Skeletal muscle satellite cell (primary cell): ENCODE measurements around the gene ABCD1.

ENCODE experiments used
- H3K27me3 ChIP-seq: 2 replicates; pipeline ENCODE4 v1.7.0; 2013; ENCODE audit warnings: low read length; ENCODE audit not compliant: control insufficient read depth, insufficient read depth
- H3K36me3 ChIP-seq: 2 replicates; pipeline ENCODE4 v1.7.0; 2013; ENCODE audit warnings: mild to moderate bottlenecking, control low read depth, low read length; ENCODE audit not compliant: insufficient read depth
- H3K4me1 ChIP-seq: 2 replicates; pipeline ENCODE4 v1.7.0; 2013; ENCODE audit warnings: low read length; ENCODE audit not compliant: control insufficient read depth, insufficient read depth
- H3K4me2 ChIP-seq: 2 replicates; pipeline ENCODE4 v1.7.0; 2013; ENCODE audit warnings: mild to moderate bottlenecking, low read length
- H3K4me3 ChIP-seq: 2 replicates; pipeline ENCODE4 v1.7.0; 2013; ENCODE audit warnings: low read length
- H3K9ac ChIP-seq: 2 replicates; pipeline ENCODE4 v1.7.0; 2013; ENCODE audit warnings: mild to moderate bottlenecking, low read depth, low read length, moderate library complexity
- H3K9me3 ChIP-seq: replicated peaks from 2 replicates; pipeline ENCODE4 v1.7.0; 2013; ENCODE audit warnings: mild to moderate bottlenecking, control low read depth, low read length

The ABCD1 gene

GRCh38 chrX:153775293-153776119 is 50.9 kb downstream of the ABCD1 start:
- H3K4me3 ChIP-seq: no peak overlapping the region
- peaks cover 3% of the 10 kb centered on the region for H3K4me1 ChIP-seq
- H3K4me2 ChIP-seq: no peak overlapping the region
- H3K9me3 ChIP-seq: no peaks in the 10 kb centered on the region
- no peak overlapping the region for H3K9ac ChIP-seq
- H3K27me3 ChIP-seq: no peaks in the 10 kb centered on the region
- H3K36me3 ChIP-seq: no peaks in the 10 kb centered on the region

GRCh38 chrX:153776120-153776599 is 51.5 kb downstream of the ABCD1 start:
- H3K4me2 ChIP-seq: no peak overlapping the region
- peaks cover 10% of the 10 kb centered on the region for H3K4me1 ChIP-seq
- no peak overlapping the region for H3K4me3 ChIP-seq
- H3K9me3 ChIP-seq: no peaks in the 10 kb centered on the region
- H3K36me3 ChIP-seq: no peaks in the 10 kb centered on the region
- no peaks in the 10 kb centered on the region for H3K27me3 ChIP-seq
- H3K9ac ChIP-seq: no peak overlapping the region

- no peaks in the 10 kb centered on the region for H3K9me3 ChIP-seq
- H3K27me3 ChIP-seq: no peaks in the 10 kb centered on the region
- H3K9ac ChIP-seq: no peak overlapping the region
- peaks cover 13% of the 10 kb centered on the region for H3K4me1 ChIP-seq
- no peak overlapping the region for H3K4me2 ChIP-seq
- no peaks in the 10 kb centered on the region for H3K36me3 ChIP-seq
- H3K4me3 ChIP-seq: no peak overlapping the region
Observed at GRCh38 chrX:153776611-153777045, 52.0 kb downstream of the ABCD1 start.

- Histone ChIP-seq H3K36me3 (no peaks in the 10 kb centered on the region), H3K9ac (no peak overlapping the region), H3K27me3 (no peaks in the 10 kb centered on the region), H3K9me3 (no peaks in the 10 kb centered on the region), H3K4me1 (peaks cover 22% of the 10 kb centered on the region), H3K4me2 (no peak overlapping the region), H3K4me3 (no peak overlapping the region)
Observed at GRCh38 chrX:153777261-153778090, 52.8 kb downstream of the ABCD1 start.

GRCh38 chrX:153778181-153778580 is 53.5 kb downstream of the ABCD1 start:
- H3K27me3 ChIP-seq: no peaks in the 10 kb centered on the region
- H3K36me3 ChIP-seq: no peaks in the 10 kb centered on the region
- no peak overlapping the region for H3K4me2 ChIP-seq
- H3K9ac ChIP-seq: no peak overlapping the region
- no peak overlapping the region for H3K4me3 ChIP-seq
- H3K9me3 ChIP-seq: no peaks in the 10 kb centered on the region
- H3K4me1 ChIP-seq: peaks cover 22% of the 10 kb centered on the region

GRCh38 chrX:153778684-153779101 is 54.0 kb downstream of the ABCD1 start:
- H3K9ac ChIP-seq: no peak overlapping the region
- H3K27me3 ChIP-seq: no peaks in the 10 kb centered on the region
- H3K9me3 ChIP-seq: no peaks in the 10 kb centered on the region
- peaks cover 22% of the 10 kb centered on the region for H3K4me1 ChIP-seq
- H3K4me2 ChIP-seq: no peak overlapping the region
- no peak overlapping the region for H3K4me3 ChIP-seq
- no peaks in the 10 kb centered on the region for H3K36me3 ChIP-seq

GRCh38 chrX:153779891-153780677 is 55.4 kb downstream of the ABCD1 start:
- peaks cover 22% of the 10 kb centered on the region for H3K4me1 ChIP-seq
- H3K4me3 ChIP-seq: no peak overlapping the region
- H3K36me3 ChIP-seq: no peaks in the 10 kb centered on the region
- H3K9ac ChIP-seq: no peak overlapping the region
- H3K9me3 ChIP-seq: no peaks in the 10 kb centered on the region
- H3K27me3 ChIP-seq: no peaks in the 10 kb centered on the region
- H3K4me2 ChIP-seq: no peak overlapping the region

GRCh38 chrX:153780678-153781427 is 56.2 kb downstream of the ABCD1 start, which contains the start of gene SRPK3:
SRPK3 (plus strand) TSS chrX:153781041; CDS start chrX:153781087, 46 bp downstream.
- no peaks in the 10 kb centered on the region for H3K9me3 ChIP-seq
- peak within 1 kb of the TSS; percentile 10 for H3K9ac ChIP-seq
- H3K36me3 ChIP-seq: peaks cover 6% of the 10 kb centered on the region
- H3K4me3 ChIP-seq: peak within 1 kb of the TSS; percentile 37
- no peaks in the 10 kb centered on the region for H3K27me3 ChIP-seq
- H3K4me2 ChIP-seq: peak within 1 kb of the TSS; percentile 13
- peaks cover 22% of the 10 kb centered on the region for H3K4me1 ChIP-seq

GRCh38 chrX:153781428-153782047 is 56.9 kb downstream of the ABCD1 start:
- Histone ChIP-seq H3K36me3 (peaks cover 6% of the 10 kb centered on the region), H3K4me3 (no peak overlapping the region), H3K4me1 (peaks cover 22% of the 10 kb centered on the region), H3K4me2 (peak overlapping the region; percentile 13), H3K9ac (peak overlapping the region; percentile 10), H3K27me3 (no peaks in the 10 kb centered on the region), H3K9me3 (no peaks in the 10 kb centered on the region)

GRCh38 chrX:153782313-153782712 is 57.7 kb downstream of the ABCD1 start:
- Histone ChIP-seq H3K4me1 (peaks cover 22% of the 10 kb centered on the region), H3K9me3 (no peaks in the 10 kb centered on the region), H3K9ac (no peak overlapping the region)

More at GRCh38 chrX:153782313-153782712, 57.7 kb downstream of the ABCD1 start:
- Histone ChIP-seq H3K4me3 (no peak overlapping the region), H3K36me3 (peaks cover 6% of the 10 kb centered on the region), H3K27me3 (no peaks in the 10 kb centered on the region), H3K4me2 (no peak overlapping the region)
